Osteocyte (in vitro differentiated cells): Measurements from ENCODE around the gene SENP3. TPM values are rescaled to one million over a fixed set of nuclear protein-coding genes. Genes with fewer than 3 reads are reported as not detected.
A peak's percentile ranks its signal among the peaks of the same experiment; 100 is the strongest.

Experiments used
- DNase-seq: peaks from one replicate; pipeline ENCODE4 v3.0.0; 2021; ENCODE audit warnings: mixed read lengths; ENCODE audit not compliant: unreplicated experiment; ENCODE audit errors: extremely low spot score
- H3K27ac Mint-ChIP-seq: one replicate; pipeline ENCODE4 v1.8.0; 2021; ENCODE audit warnings: mild to moderate bottlenecking, mixed read lengths; ENCODE audit not compliant: unreplicated experiment
- H3K27me3 Mint-ChIP-seq: one replicate; pipeline ENCODE4 v1.8.0; 2021; ENCODE audit warnings: mixed read lengths; ENCODE audit not compliant: unreplicated experiment
- H3K36me3 Mint-ChIP-seq: one replicate; pipeline ENCODE4 v1.8.0; 2021; ENCODE audit warnings: mixed read lengths; ENCODE audit not compliant: unreplicated experiment
- H3K4me1 Mint-ChIP-seq: one replicate; pipeline ENCODE4 v1.8.0; 2021; ENCODE audit warnings: mixed read lengths; ENCODE audit not compliant: unreplicated experiment
- H3K4me3 Mint-ChIP-seq: one replicate; pipeline ENCODE4 v1.8.0; 2021; ENCODE audit warnings: mild to moderate bottlenecking, moderate library complexity, mixed read lengths; ENCODE audit not compliant: unreplicated experiment
- H3K9me3 Mint-ChIP-seq: one replicate; pipeline ENCODE4 v1.8.0; 2021; ENCODE audit warnings: mixed read lengths; ENCODE audit not compliant: unreplicated experiment
- total RNA-seq: library from RNA; stranded (reverse); gene quantifications from 2 replicates; pipeline ENCODE4 v1.2.1, GENCODE V29; 2021
- TF ChIP-seq, protein P1 (sequence below): fragments of 200-600 bp; sonication (generic); IDR thresholded peaks from 2 replicates; pipeline ENCODE4 v1.5.0; 2021; ENCODE audit warnings: antibody characterized with exemption, mild to moderate bottlenecking, moderate library complexity

The SENP3 gene
- total RNA-seq, 1 donor from 2014 or later, result 52.5 TPM

DNA sequence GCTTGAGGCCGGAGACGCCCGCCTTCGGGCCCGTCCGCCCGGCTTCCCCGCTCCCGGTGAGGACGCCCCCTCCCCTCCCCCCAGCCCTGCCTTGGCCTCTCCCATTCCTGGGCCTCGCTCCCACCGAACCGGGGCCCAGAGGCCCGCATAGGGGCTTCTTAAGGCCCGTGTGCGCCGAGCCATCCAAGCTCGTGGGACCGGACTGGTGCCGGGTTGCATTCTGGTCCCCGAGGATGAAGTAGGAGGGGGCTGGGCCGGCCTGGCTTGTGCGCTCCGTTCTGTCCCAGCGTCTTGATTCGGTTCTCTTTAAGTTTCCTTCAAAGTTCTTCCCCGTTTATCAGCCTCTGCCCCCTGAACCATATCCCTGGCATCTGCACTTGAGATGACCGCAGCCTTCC lies 488 bp downstream of the SENP3 start:
- no peaks in the 10 kb centered on the region for H3K27me3 Mint-ChIP-seq
- H3K9me3 Mint-ChIP-seq, result no peaks in the 10 kb centered on the region
- peak overlapping the region; percentile 88 for H3K4me3 Mint-ChIP-seq
- DNase-seq, result no peak
- peaks cover 3% of the 10 kb centered on the region for H3K36me3 Mint-ChIP-seq
- H3K4me1 Mint-ChIP-seq, result peaks cover 41% of the 10 kb centered on the region
- peak overlapping the region; percentile 87 for H3K27ac Mint-ChIP-seq
- TF ChIP-seq, protein P1, sequence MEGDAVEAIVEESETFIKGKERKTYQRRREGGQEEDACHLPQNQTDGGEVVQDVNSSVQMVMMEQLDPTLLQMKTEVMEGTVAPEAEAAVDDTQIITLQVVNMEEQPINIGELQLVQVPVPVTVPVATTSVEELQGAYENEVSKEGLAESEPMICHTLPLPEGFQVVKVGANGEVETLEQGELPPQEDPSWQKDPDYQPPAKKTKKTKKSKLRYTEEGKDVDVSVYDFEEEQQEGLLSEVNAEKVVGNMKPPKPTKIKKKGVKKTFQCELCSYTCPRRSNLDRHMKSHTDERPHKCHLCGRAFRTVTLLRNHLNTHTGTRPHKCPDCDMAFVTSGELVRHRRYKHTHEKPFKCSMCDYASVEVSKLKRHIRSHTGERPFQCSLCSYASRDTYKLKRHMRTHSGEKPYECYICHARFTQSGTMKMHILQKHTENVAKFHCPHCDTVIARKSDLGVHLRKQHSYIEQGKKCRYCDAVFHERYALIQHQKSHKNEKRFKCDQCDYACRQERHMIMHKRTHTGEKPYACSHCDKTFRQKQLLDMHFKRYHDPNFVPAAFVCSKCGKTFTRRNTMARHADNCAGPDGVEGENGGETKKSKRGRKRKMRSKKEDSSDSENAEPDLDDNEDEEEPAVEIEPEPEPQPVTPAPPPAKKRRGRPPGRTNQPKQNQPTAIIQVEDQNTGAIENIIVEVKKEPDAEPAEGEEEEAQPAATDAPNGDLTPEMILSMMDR, result no peak

DNA sequence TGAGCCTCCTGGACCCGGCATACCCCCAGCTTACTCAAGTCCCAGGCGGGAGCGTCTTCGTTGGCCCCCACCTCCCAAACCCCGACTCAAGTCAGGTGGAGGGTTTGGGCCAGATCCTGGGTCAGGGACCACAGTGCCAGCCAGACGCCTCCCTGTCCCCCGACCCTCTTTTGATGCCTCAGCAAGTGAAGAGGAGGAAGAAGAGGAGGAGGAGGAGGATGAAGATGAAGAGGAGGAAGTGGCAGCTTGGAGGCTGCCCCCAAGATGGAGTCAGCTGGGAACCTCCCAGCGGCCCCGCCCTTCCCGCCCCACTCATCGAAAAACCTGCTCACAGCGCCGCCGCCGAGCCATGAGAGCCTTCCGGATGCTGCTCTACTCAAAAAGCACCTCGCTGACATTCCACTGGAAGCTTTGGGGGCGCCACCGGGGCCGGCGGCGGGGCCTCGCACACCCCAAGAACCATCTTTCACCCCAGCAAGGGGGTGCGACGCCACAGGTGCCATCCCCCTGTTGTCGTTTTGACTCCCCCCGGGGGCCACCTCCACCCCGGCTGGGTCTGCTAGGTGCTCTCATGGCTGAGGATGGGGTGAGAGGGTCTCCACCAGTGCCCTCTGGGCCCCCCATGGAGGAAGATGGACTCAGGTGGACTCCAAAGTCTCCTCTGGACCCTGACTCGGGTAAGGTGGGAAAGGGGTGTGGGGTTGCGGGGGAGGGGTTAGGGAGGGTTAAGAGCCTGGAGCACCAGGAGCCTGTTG lies 1.6 kb downstream of the SENP3 start:
- Mint-ChIP-seq H3K4me1 (peaks cover 35% of the 10 kb centered on the region), H3K36me3 (peaks cover 8% of the 10 kb centered on the region), H3K27me3 (no peaks in the 10 kb centered on the region), H3K4me3 (peak overlapping the region; percentile 88), H3K9me3 (no peaks in the 10 kb centered on the region), H3K27ac (peak overlapping the region; percentile 87)
- no peak for DNase-seq
- TF ChIP-seq, protein P1, result no peak

DNA sequence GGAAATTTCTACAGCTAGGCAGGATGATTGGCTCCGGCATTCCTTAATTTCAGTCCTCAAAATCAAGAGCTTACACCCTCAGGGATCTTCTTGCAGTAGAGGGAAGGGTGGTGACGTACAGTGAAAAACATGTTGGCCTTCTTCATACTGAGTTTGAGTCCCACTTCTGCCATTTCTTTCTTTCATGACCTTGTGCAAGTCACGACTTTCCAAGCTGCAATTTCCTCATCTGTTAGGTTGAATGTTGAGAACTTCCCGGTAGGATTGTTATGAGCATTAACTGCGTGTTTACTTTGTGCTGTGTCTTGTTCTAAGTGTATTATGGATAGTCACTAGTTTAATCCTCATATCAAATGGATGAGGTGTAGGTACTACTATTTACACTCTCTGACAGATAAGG lies 7.9 kb downstream of the SENP3 start:
- Mint-ChIP-seq H3K27me3 (no peaks in the 10 kb centered on the region), H3K4me1 (peaks cover 21% of the 10 kb centered on the region), H3K27ac (no peak overlapping the region), H3K36me3 (peaks cover 23% of the 10 kb centered on the region), H3K9me3 (no peaks in the 10 kb centered on the region), H3K4me3 (no peak overlapping the region)
- TF ChIP-seq, protein P1, result no peak
- DNase-seq, result no peak

DNA sequence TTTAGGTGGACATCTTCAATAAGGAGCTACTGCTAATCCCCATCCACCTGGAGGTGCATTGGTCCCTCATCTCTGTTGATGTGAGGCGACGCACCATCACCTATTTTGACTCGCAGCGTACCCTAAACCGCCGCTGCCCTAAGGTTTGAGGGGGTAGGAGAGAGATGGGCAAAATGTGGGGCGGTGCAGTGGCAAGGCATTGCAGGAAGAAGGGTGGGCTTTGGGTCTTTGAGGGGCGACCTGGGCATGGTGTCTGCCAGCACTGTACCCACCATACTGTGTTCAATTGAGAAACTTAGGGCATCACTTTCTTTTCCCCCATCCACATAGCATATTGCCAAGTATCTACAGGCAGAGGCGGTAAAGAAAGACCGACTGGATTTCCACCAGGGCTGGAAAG lies 8.6 kb downstream of the SENP3 start:
- TF ChIP-seq, protein P1, result no peak
- Mint-ChIP-seq H3K4me3 (no peak overlapping the region), H3K27ac (peak overlapping the region; percentile 12), H3K9me3 (no peaks in the 10 kb centered on the region), H3K4me1 (peaks cover 26% of the 10 kb centered on the region), H3K36me3 (peaks cover 29% of the 10 kb centered on the region), H3K27me3 (no peaks in the 10 kb centered on the region)
- no peak for DNase-seq

DNA sequence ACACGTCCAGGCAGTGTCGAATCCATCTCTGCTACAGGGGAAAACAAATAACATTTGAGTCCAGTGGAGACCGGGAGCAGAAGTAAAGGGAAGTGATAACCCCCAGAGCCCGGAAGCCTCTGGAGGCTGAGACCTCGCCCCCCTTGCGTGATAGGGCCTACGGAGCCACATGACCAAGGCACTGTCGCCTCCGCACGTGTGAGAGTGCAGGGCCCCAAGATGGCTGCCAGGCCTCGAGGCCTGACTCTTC lies 10.5 kb downstream of the SENP3 start:
- TF ChIP-seq, protein P1, result no peak
- Mint-ChIP-seq H3K27ac (peak overlapping the region; percentile 94), H3K4me1 (peaks cover 37% of the 10 kb centered on the region), H3K36me3 (peaks cover 43% of the 10 kb centered on the region), H3K27me3 (no peaks in the 10 kb centered on the region), H3K4me3 (peak overlapping the region; percentile 96), H3K9me3 (no peaks in the 10 kb centered on the region)
- DNase-seq, result no peak
